SK-N-SH (cell line): Measurements from ENCODE around the gene MACROD2. TPM values are rescaled to one million over a fixed set of nuclear protein-coding genes. Genes with fewer than 3 reads are reported as not detected.
A peak's percentile ranks its signal among the peaks of the same experiment; 100 is the strongest.

Source experiments
- CTCF ChIA-PET: fragments of 300-600, 350-600 bp; formaldehyde crosslinking; extraction: SDS; loops from one replicate; lab custom pipeline; 2021; lab: Yijun Ruan, JAX
- POLR2A ChIA-PET: fragments of 350-600 bp; sonication (Branson Sonifier 250); formaldehyde crosslinking; extraction: SDS; loops from one replicate; lab custom pipeline; 2020; ENCODE audit warnings: antibody characterized with exemption, inconsistent platforms; lab: Yijun Ruan, JAX
- DNase-seq: peaks from one replicate; pipeline ENCODE4 v3.0.0; 2012
- H2AFZ ChIP-seq: fragments of 200-600 bp; sonication (generic); 2 replicates; pipeline ENCODE4 v1.8.1; 2016; ENCODE audit warnings: antibody characterized with exemption, mild to moderate bottlenecking, low read depth
- H3F3A ChIP-seq: fragments of 200-600 bp; sonication (generic); replicated peaks from 2 replicates; pipeline ENCODE3; 2016; ENCODE audit warnings: antibody characterized with exemption, mild to moderate bottlenecking; ENCODE audit not compliant: insufficient read depth
- H3K27ac ChIP-seq, 2 experiments: fragments of 200-500 bp in 1 of 2; fragments of 200-600 bp in 1 of 2; sonication (Bioruptor generic) in 1 of 2; sonication (generic), shearing (Covaris generic) in 1 of 2; 2 replicates each; pipeline versions ENCODE4 v1.5.1 to v1.6.1; 2014 to 2016; ENCODE audit warnings: low read depth in 2 of 2, inconsistent platforms in 1 of 2, low read length in 1 of 2, mild to moderate bottlenecking in 1 of 2, mixed read lengths in 1 of 2
- H3K27me3 ChIP-seq: fragments of 200-600 bp; sonication (generic), shearing (Covaris generic); 2 replicates; pipeline ENCODE4 v1.6.1; 2016; ENCODE audit warnings: mixed run types; ENCODE audit not compliant: insufficient read depth
- H3K36me3 ChIP-seq, 2 experiments: fragments of 200-500 bp in 1 of 2; fragments of 200-600 bp in 1 of 2; sonication (Bioruptor generic) in 1 of 2; sonication (generic) in 1 of 2; replicated peaks in 1 of 2; 2 replicates each; pipeline versions ENCODE3 to v1.5.1; 2014 to 2016; ENCODE audit warnings: low read length in 1 of 2, mild to moderate bottlenecking in 1 of 2; ENCODE audit not compliant: insufficient read depth in 2 of 2, control insufficient read depth in 1 of 2
- H3K4me1 ChIP-seq, 2 experiments: fragments of 200-500 bp in 1 of 2; fragments of 200-600 bp in 1 of 2; sonication (Bioruptor generic) in 1 of 2; sonication (generic), shearing (Covaris generic) in 1 of 2; 2 replicates each; pipeline versions ENCODE4 v1.5.1 to v1.6.1; 2014 to 2016; ENCODE audit warnings: low read depth in 1 of 2, low read length in 1 of 2, mixed run types in 1 of 2; ENCODE audit not compliant: insufficient read depth in 2 of 2, control insufficient read depth in 1 of 2
- H3K4me2 ChIP-seq: fragments of 200-600 bp; sonication (generic), shearing (Covaris generic); 2 replicates; pipeline ENCODE4 v1.6.1; 2017; ENCODE audit warnings: mixed run types
- H3K4me3 ChIP-seq, 2 experiments: fragments of 200-500 bp in 1 of 2; fragments of 200-600 bp in 1 of 2; sonication (Bioruptor generic) in 1 of 2; sonication (generic), shearing (Covaris generic) in 1 of 2; 2 replicates each; pipeline versions ENCODE4 v1.5.1 to v1.8.1; 2014 to 2016; ENCODE audit warnings: low read depth in 2 of 2, inconsistent platforms in 1 of 2, low read length in 1 of 2, mild to moderate bottlenecking in 1 of 2, mixed read lengths in 1 of 2, moderate library complexity in 1 of 2
- H3K79me2 ChIP-seq: fragments of 200-600 bp; sonication (generic); 2 replicates; pipeline ENCODE4 v1.8.1; 2017; ENCODE audit warnings: mild to moderate bottlenecking; ENCODE audit not compliant: insufficient read depth
- H3K9ac ChIP-seq: fragments of 200-600 bp; sonication (generic); 2 replicates; pipeline ENCODE4 v1.6.1; 2017; ENCODE audit warnings: mixed run types
- H3K9me2 ChIP-seq: fragments of 200-600 bp; sonication (generic); 2 replicates; pipeline ENCODE4 v1.6.1; 2017; ENCODE audit warnings: mixed run types
- H3K9me3 ChIP-seq: fragments of 200-600 bp; sonication (generic); 2 replicates; pipeline ENCODE4 v1.6.1; 2017; ENCODE audit warnings: mixed run types, mild to moderate bottlenecking, moderate library complexity
- H4K20me1 ChIP-seq: fragments of 200-600 bp; sonication (generic); 2 replicates; pipeline ENCODE4 v1.6.1; 2017; ENCODE audit warnings: mild to moderate bottlenecking, mixed run types; ENCODE audit not compliant: insufficient read depth
- CHD2 ChIP-seq: fragments of 150-350 bp; IDR thresholded peaks from 2 replicates; pipeline ENCODE4 v1.6.1; 2018; ENCODE audit warnings: low read length; ENCODE audit not compliant: partially characterized antibody
- EZH2phosphoT487 ChIP-seq: fragments of 200-600 bp; sonication (generic); IDR thresholded peaks from 2 replicates; pipeline ENCODE4 v1.6.1; 2017; ENCODE audit warnings: low read depth, mixed run types, mild to moderate bottlenecking, antibody characterized with exemption, moderate library complexity, borderline replicate concordance
- FOSL2 ChIP-seq: IDR thresholded peaks from 2 replicates; pipeline ENCODE4 v1.4.0; 2012; ENCODE audit warnings: low read depth, mild to moderate bottlenecking, moderate library complexity, borderline replicate concordance
- GABPA ChIP-seq: IDR thresholded peaks from 2 replicates; pipeline ENCODE4 v1.4.0; 2012; ENCODE audit warnings: low read depth, mild to moderate bottlenecking
- IRF3 ChIP-seq: fragments of 150-350 bp; IDR thresholded peaks from 2 replicates; pipeline ENCODE4 v1.6.1; 2016; ENCODE audit warnings: mild to moderate bottlenecking, low read depth, low read length
- JUND ChIP-seq: IDR thresholded peaks from 2 replicates; pipeline ENCODE4 v1.4.0; 2012
- MEF2A ChIP-seq: IDR thresholded peaks from 2 replicates; pipeline ENCODE4 v1.4.0; 2012; ENCODE audit warnings: low read depth, borderline replicate concordance
- MXI1 ChIP-seq: IDR thresholded peaks from 2 replicates; pipeline ENCODE4 v1.6.1; 2012; ENCODE audit warnings: mild to moderate bottlenecking, low read depth, low read length, improper control_type of control experiment
- NRF1 ChIP-seq: IDR thresholded peaks from 2 replicates; pipeline ENCODE4 v1.6.1; 2012; ENCODE audit warnings: low read depth, mild to moderate bottlenecking, low read length
- RFX5 ChIP-seq: IDR thresholded peaks from 2 replicates; pipeline ENCODE4 v1.6.1; 2012; ENCODE audit warnings: mild to moderate bottlenecking, improper control_type of control experiment, low read length
- RXRA ChIP-seq: IDR thresholded peaks from 2 replicates; pipeline ENCODE4 v1.4.0; 2012; ENCODE audit warnings: low read depth, mild to moderate bottlenecking, borderline replicate concordance
- SIN3A ChIP-seq: IDR thresholded peaks from 2 replicates; pipeline ENCODE4 v1.6.1; 2012; ENCODE audit warnings: low read depth, mild to moderate bottlenecking, low read length, moderate library complexity, borderline replicate concordance
- SMC3 ChIP-seq: IDR thresholded peaks from 2 replicates; pipeline ENCODE4 v1.6.1; 2012; ENCODE audit warnings: low read depth, low read length, improper control_type of control experiment
- TAF1 ChIP-seq: IDR thresholded peaks from 2 replicates; pipeline ENCODE4 v1.6.1; 2012; ENCODE audit warnings: low read depth, mild to moderate bottlenecking, low read length, moderate library complexity, borderline replicate concordance
- TCF12 ChIP-seq: IDR thresholded peaks from 2 replicates; pipeline ENCODE4 v1.4.0; 2012
- TEAD4 ChIP-seq: IDR thresholded peaks from 2 replicates; pipeline ENCODE4 v1.4.0; 2012; ENCODE audit warnings: mild to moderate bottlenecking, borderline replicate concordance; ENCODE audit not compliant: insufficient read depth
- YY1 ChIP-seq: IDR thresholded peaks from 2 replicates; pipeline ENCODE4 v1.4.0; 2012; ENCODE audit warnings: low read depth, mild to moderate bottlenecking
- WGBS: methylation state at CpG from one replicate; pipeline ENCODE4 v1.1.6; 2017; ENCODE audit warnings: low lambda C conversion rate; 5-methylcytosine and 5-hydroxymethylcytosine counted together
- polyA plus RNA-seq, 3 experiments: library from polyadenylated mRNA; depleted of rRNA; stranded (reverse); fragments of >200 nt; gene quantifications; 2 replicates each; pipeline ENCODE4 v1.2.3, GENCODE V29; 2012
- TF ChIP-seq, protein P1 (sequence below): IDR thresholded peaks from 2 replicates; pipeline ENCODE4 v1.4.0; 2012; ENCODE audit warnings: low read depth, borderline replicate concordance
- TF ChIP-seq, protein P2 (sequence below): IDR thresholded peaks from 2 replicates; pipeline ENCODE4; 2012

Gene MACROD2
- polyA plus RNA-seq, 1 of the 3 experiments (the other 2 are of a cell fraction), result 0.33 TPM

DNA sequence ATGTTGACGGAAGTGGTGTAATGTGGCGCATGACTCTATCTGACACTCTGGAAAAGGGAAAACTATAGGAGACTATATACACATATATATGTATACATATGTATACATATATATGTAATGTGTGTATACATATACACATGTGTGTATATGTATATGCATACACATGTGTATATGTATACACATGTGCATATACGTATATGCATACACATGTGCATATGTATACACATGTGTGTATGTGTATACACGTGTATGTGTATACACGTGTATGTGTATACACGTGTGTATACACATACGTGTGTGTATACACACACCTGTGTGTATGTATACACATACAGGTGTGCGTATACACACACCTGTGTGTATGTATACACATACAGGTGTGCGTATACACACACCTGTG is 1025.5 kb downstream of the MACROD2 start (continued):
- TF ChIP-seq TAF1, result no peak
- no peak for TF ChIP-seq RXRA
- TF ChIP-seq TEAD4, result no peak
- no peak for TF ChIP-seq JUND
- TF ChIP-seq EZH2phosphoT487, result no peak
- TF ChIP-seq SIN3A, result no peak

DNA sequence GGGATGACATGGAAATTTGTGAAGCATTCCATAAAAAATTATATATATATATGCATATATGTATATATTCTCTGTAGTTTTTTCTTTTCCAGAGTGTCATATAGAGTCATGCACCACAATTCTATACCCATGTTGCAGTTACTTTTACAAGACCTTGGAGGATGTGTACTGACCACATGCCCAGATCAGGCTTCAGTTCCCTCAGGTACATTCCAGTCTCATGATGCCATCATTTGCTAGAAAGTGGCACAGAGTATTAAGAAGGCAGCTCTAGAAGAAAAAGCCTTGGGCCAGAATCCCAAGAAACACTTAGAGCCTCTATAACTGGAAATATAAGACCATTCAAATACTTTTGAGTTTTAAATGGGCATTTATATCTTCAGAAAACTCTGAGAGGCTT is 1027.6 kb downstream of the MACROD2 start:
- Histone ChIP-seq H4K20me1 (no peaks in the 10 kb centered on the region), H3K9me3 (no peaks in the 10 kb centered on the region), H3K27me3 (no peaks in the 10 kb centered on the region), H3K79me2 (no peaks in the 10 kb centered on the region), H3K4me3 (no peak overlapping the region), H2AFZ (no peak overlapping the region), H3K27ac (no peak overlapping the region), H3K9me2 (no peaks in the 10 kb centered on the region), H3F3A (no peaks in the 10 kb centered on the region), H3K4me1 (peaks cover 0 to 5% of the 10 kb centered on the region in 2 experiments; a peak in 2 of 4 replicates), H3K4me2 (no peak overlapping the region), H3K9ac (no peak overlapping the region), H3K36me3 (no peaks in the 10 kb centered on the region)
- TF ChIP-seq MEF2A (no peak), RFX5 (no peak), MXI1 (no peak), GABPA (no peak), SMC3 (no peak), FOSL2 (no peak)
- TF ChIP-seq, protein P1, sequence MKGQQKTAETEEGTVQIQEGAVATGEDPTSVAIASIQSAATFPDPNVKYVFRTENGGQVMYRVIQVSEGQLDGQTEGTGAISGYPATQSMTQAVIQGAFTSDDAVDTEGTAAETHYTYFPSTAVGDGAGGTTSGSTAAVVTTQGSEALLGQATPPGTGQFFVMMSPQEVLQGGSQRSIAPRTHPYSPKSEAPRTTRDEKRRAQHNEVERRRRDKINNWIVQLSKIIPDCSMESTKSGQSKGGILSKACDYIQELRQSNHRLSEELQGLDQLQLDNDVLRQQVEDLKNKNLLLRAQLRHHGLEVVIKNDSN, result no peak
- POLR2A ChIA-PET, result no interaction called here
- no peak for DNase-seq
- CTCF ChIA-PET, result interaction anchor here (0.5 kb wide), 1 partner anchor 102 kb away, joined by 3 read pairs; no protein-coding TSS in a partner anchor

GRCh38 chr20:15026759-15027158 is 1031.4 kb downstream of the MACROD2 start:
- ChIA-PET POLR2A (no interaction called here), CTCF (no interaction called here)
- no peaks in the 10 kb centered on the region for H3K9me3 ChIP-seq

More at GRCh38 chr20:15026759-15027158, 1031.4 kb downstream of the MACROD2 start:
- H3K36me3 ChIP-seq, result no peaks in the 10 kb centered on the region
- no peaks in the 10 kb centered on the region for H3K27me3 ChIP-seq
- H3K4me1 ChIP-seq, result peaks cover 0 to 5% of the 10 kb centered on the region in 2 experiments; a peak in 2 of 4 replicates
- WGBS, result 88% methylated on average over 1 of the region's 1 CpG
- DNase-seq, result peak; percentile 23
- H4K20me1 ChIP-seq, result no peaks in the 10 kb centered on the region
- peak overlapping the region in 1 of 2 experiments; percentile 85; a peak in 2 of 4 replicates for H3K27ac ChIP-seq
- no peak overlapping the region for H3K9ac ChIP-seq
- no peaks in the 10 kb centered on the region for H3F3A ChIP-seq
- TF ChIP-seq, protein P1, result no peak
- TF ChIP-seq TCF12 (no peak), NRF1 (no peak), CHD2 (no peak), YY1 (no peak), FOSL2 (no peak), IRF3 (no peak), MEF2A (no peak)
- TF ChIP-seq, protein P2, sequence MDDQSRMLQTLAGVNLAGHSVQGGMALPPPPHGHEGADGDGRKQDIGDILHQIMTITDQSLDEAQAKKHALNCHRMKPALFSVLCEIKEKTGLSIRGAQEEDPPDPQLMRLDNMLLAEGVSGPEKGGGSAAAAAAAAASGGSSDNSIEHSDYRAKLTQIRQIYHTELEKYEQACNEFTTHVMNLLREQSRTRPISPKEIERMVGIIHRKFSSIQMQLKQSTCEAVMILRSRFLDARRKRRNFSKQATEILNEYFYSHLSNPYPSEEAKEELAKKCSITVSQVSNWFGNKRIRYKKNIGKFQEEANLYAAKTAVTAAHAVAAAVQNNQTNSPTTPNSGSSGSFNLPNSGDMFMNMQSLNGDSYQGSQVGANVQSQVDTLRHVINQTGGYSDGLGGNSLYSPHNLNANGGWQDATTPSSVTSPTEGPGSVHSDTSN, result no peak
- H3K4me2 ChIP-seq, result no peak overlapping the region
- H2AFZ ChIP-seq, result no peak overlapping the region
- no peaks in the 10 kb centered on the region for H3K9me2 ChIP-seq
- H3K79me2 ChIP-seq, result no peaks in the 10 kb centered on the region
- H3K4me3 ChIP-seq, result no peak overlapping the region
